Neural progenitor cell (in vitro differentiated cells): Measurements from ENCODE around the gene BTBD7. TPM values are rescaled to one million over a fixed set of nuclear protein-coding genes. Genes with fewer than 3 reads are reported as not detected.

ENCODE experiments used
- DNase-seq: peaks from one replicate; pipeline ENCODE4 v3.0.0-alpha.2; 2016; ENCODE audit warnings: low spot score
- H2AFZ ChIP-seq: fragments of 200-600 bp; sonication (generic); replicated peaks from 2 replicates; pipeline ENCODE4 v1.6.1; 2016; ENCODE audit warnings: antibody characterized with exemption
- H3F3A ChIP-seq: fragments of 200-600 bp; sonication (generic); 2 replicates; pipeline ENCODE4 v1.6.1; 2016; ENCODE audit warnings: antibody characterized with exemption, low read depth
- H3K27ac ChIP-seq: fragments of 200-600 bp; sonication (generic); 2 replicates; pipeline ENCODE4 v1.5.1; 2016; ENCODE audit warnings: mild to moderate bottlenecking
- H3K27me3 ChIP-seq: fragments of 200-600 bp; sonication (generic); 2 replicates; pipeline ENCODE4 v1.6.1; 2016; ENCODE audit warnings: mild to moderate bottlenecking, moderate library complexity
- H3K36me3 ChIP-seq: fragments of 200-600 bp; sonication (generic); 2 replicates; pipeline ENCODE4 v1.5.1; 2016
- H3K4me1 ChIP-seq: fragments of 200-600 bp; sonication (generic); 2 replicates; pipeline ENCODE4 v1.6.1; 2016; ENCODE audit warnings: mixed run types
- H3K4me2 ChIP-seq: fragments of 200-600 bp; sonication (generic); 2 replicates; pipeline ENCODE4 v1.6.1; 2016
- H3K4me3 ChIP-seq: fragments of 200-600 bp; sonication (generic); 2 replicates; pipeline ENCODE4 v1.5.1; 2016
- H3K79me2 ChIP-seq: fragments of 200-600 bp; sonication (generic); 2 replicates; pipeline ENCODE4 v1.6.1; 2016; ENCODE audit warnings: low read depth
- H3K9ac ChIP-seq: fragments of 200-600 bp; sonication (generic); 2 replicates; pipeline ENCODE4 v1.6.1; 2016
- H3K9me3 ChIP-seq: fragments of 200-600 bp; sonication (generic); 2 replicates; pipeline ENCODE4 v1.5.1; 2016; ENCODE audit warnings: low read depth
- H4K20me1 ChIP-seq: fragments of 200-600 bp; sonication (generic); 2 replicates; pipeline ENCODE4 v1.6.1; 2016; ENCODE audit warnings: low read depth
- H3K27ac Mint-ChIP-seq: 3 replicates; pipeline ENCODE4 v1.8.0; 2021; ENCODE audit warnings: mixed read lengths
- H3K27me3 Mint-ChIP-seq: 2 replicates; pipeline ENCODE4 v1.8.0; 2022; ENCODE audit warnings: low read depth, mild to moderate bottlenecking, inconsistent platforms, moderate library complexity, mixed read lengths; ENCODE audit not compliant: insufficient read depth
- H3K36me3 Mint-ChIP-seq: 3 replicates; pipeline ENCODE4 v1.8.0; 2021; ENCODE audit warnings: mixed read lengths
- H3K4me1 Mint-ChIP-seq: 3 replicates; pipeline ENCODE4 v1.8.0; 2021; ENCODE audit warnings: mixed read lengths
- H3K4me3 Mint-ChIP-seq: 3 replicates; pipeline ENCODE4 v1.8.0; 2021; ENCODE audit warnings: mild to moderate bottlenecking, moderate library complexity, mixed read lengths
- H3K9me3 Mint-ChIP-seq: 3 replicates; pipeline ENCODE4 v1.8.0; 2020; ENCODE audit warnings: mixed read lengths
- CTCF ChIP-seq: fragments of 200-600 bp; sonication (generic); IDR thresholded peaks from 2 replicates; pipeline ENCODE4 v1.5.1; 2017; ENCODE audit warnings: antibody characterized with exemption, mild to moderate bottlenecking
- EZH2 ChIP-seq: fragments of 200-600 bp; sonication (generic); IDR thresholded peaks from 2 replicates; pipeline ENCODE4 v1.6.1; 2017; ENCODE audit warnings: antibody characterized with exemption, mild to moderate bottlenecking, moderate library complexity
- EZH2phosphoT487 ChIP-seq: fragments of 200-600 bp; sonication (generic); IDR thresholded peaks from 2 replicates; pipeline ENCODE4 v1.6.1; 2017; ENCODE audit warnings: antibody characterized with exemption
- total RNA-seq: library from RNA; depleted of rRNA; stranded (reverse); fragments of >200 nt; gene quantifications from 2 replicates; pipeline ENCODE4 v1.2.3, GENCODE V29; 2015; ENCODE audit warnings: low replicate concordance

BTBD7 gene
- total RNA-seq, 1 donor from 2014 or later = 44.7 TPM

DNA sequence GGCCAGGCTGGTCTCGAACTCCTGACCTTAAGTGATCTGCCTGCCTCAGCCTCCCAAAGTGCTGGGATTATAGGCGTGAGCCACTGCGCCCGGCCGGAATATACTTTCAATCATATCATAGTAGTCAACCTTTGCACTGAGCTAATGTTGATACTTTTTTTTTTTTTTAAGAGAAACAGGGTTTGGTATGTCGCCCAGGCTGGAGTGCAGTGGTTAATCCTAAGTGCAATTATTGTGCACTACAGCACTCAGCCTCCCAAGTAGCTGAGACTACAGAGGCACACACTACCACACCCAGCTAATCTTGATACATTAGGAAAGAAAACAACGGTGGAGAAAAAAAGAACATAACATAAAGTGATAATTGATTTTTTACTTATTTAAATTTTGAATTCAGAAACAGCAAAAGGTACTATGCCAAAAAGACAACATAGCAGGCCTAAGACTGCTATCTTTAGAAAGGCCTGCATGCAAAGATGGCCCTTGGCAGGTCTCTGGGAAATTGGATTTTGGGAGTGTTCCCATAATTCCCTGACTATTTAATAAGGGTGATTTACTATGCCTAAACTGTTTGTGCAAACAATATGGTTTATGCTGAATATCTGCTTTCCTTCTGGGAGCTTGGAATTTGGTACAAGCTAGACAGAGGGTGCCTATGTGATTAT lies 15.5 kb downstream of the BTBD7 start:
- H3K79me2 ChIP-seq = peaks cover 99% of the 10 kb centered on the region
- no peak overlapping the region for H2AFZ ChIP-seq
- H3K4me1 ChIP-seq = no peaks in the 10 kb centered on the region
- H4K20me1 ChIP-seq = peaks cover 68% of the 10 kb centered on the region
- H3K27me3 ChIP-seq = no peaks in the 10 kb centered on the region
- Mint-ChIP-seq H3K9me3 (peaks cover 5% of the 10 kb centered on the region), H3K36me3 (peaks cover 4% of the 10 kb centered on the region), H3K4me1 (peaks cover 22% of the 10 kb centered on the region), H3K4me3 (no peak overlapping the region), H3K27me3 (no peaks in the 10 kb centered on the region), H3K27ac (no peak overlapping the region)
- H3K4me3 ChIP-seq = no peak overlapping the region
- DNase-seq = no peak
- no peak overlapping the region for H3K4me2 ChIP-seq
- no peak overlapping the region for H3K27ac ChIP-seq
- H3K36me3 ChIP-seq = no peaks in the 10 kb centered on the region
- no peaks in the 10 kb centered on the region for H3K9me3 ChIP-seq
- no peak overlapping the region for H3K9ac ChIP-seq
- H3F3A ChIP-seq = no peaks in the 10 kb centered on the region
- no peak for TF ChIP-seq EZH2
- no peak for TF ChIP-seq EZH2phosphoT487
- TF ChIP-seq CTCF = no peak

DNA sequence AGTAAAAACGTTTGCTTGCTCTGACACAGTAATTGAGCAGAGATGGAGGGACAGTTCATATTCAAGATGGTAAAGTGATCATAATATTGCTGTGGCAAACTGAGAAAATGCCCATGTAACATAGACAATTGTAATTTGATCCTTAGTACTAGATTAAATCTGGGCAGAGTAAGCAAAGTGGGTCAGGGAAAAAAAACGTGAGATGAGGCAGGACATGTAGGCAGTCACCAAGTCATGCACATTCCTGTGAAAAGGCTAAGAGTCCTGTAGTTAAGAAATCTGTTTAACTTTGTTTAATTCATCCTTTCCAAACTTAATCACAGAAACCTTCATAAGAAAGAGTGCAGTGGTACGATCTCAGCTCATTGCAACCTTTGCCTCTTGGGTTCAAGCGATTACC lies 16.1 kb downstream of the BTBD7 start:
- Histone ChIP-seq H3F3A (no peaks in the 10 kb centered on the region), H3K27me3 (no peaks in the 10 kb centered on the region), H4K20me1 (peaks cover 69% of the 10 kb centered on the region), H3K79me2 (peaks cover 98% of the 10 kb centered on the region), H3K4me2 (no peak overlapping the region), H3K4me1 (no peaks in the 10 kb centered on the region), H2AFZ (no peak overlapping the region), H3K27ac (no peak overlapping the region), H3K9me3 (no peaks in the 10 kb centered on the region), H3K9ac (no peak overlapping the region), H3K36me3 (no peaks in the 10 kb centered on the region), H3K4me3 (no peak overlapping the region)
- no peaks in the 10 kb centered on the region for H3K27me3 Mint-ChIP-seq
- no peak overlapping the region for H3K27ac Mint-ChIP-seq
- peaks cover 4% of the 10 kb centered on the region for H3K36me3 Mint-ChIP-seq
- no peak for TF ChIP-seq EZH2phosphoT487
- no peak for TF ChIP-seq EZH2
- no peak for TF ChIP-seq CTCF
- H3K4me1 Mint-ChIP-seq = peaks cover 22% of the 10 kb centered on the region
- DNase-seq = no peak
- no peak overlapping the region for H3K4me3 Mint-ChIP-seq
- H3K9me3 Mint-ChIP-seq = peaks cover 5% of the 10 kb centered on the region

DNA sequence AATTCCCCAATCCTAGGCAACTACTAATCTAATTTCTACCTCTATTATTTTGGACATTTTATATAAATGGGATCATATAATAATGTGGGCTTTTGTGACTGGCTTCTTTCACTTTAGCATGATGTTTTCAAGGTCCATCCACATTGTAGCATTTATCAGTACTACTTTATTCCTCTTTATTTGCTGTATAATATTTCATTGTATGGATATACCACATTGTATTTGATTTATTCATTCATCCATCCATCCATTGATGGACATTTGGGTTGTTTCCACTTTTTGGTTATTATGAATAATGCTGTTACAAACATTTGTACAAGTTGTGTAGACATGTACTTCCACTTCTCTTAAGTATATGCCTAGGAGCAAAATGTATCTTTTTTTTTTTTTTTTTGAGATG lies 17.3 kb downstream of the BTBD7 start:
- Histone ChIP-seq H3K36me3 (no peaks in the 10 kb centered on the region), H3K79me2 (peaks cover 98% of the 10 kb centered on the region), H4K20me1 (peaks cover 66% of the 10 kb centered on the region), H3K9ac (no peak overlapping the region), H3K9me3 (no peaks in the 10 kb centered on the region), H2AFZ (no peak overlapping the region), H3K27ac (no peak overlapping the region), H3K27me3 (no peaks in the 10 kb centered on the region), H3K4me3 (no peak overlapping the region), H3K4me1 (no peaks in the 10 kb centered on the region), H3K4me2 (no peak overlapping the region), H3F3A (no peaks in the 10 kb centered on the region)
- Mint-ChIP-seq H3K36me3 (peaks cover 4% of the 10 kb centered on the region), H3K4me1 (peaks cover 22% of the 10 kb centered on the region), H3K27me3 (no peaks in the 10 kb centered on the region), H3K9me3 (peaks cover 5% of the 10 kb centered on the region), H3K4me3 (no peak overlapping the region), H3K27ac (no peak overlapping the region)
- DNase-seq = no peak
- TF ChIP-seq EZH2 = no peak
- no peak for TF ChIP-seq CTCF
